ENCODE results near the gene MRPS34.
"Not testable (repeated sequence)": the region's sequence is repeated elsewhere in the genome, so short reads cannot be mapped to it uniquely, and the experiment has no call there.

DNA sequence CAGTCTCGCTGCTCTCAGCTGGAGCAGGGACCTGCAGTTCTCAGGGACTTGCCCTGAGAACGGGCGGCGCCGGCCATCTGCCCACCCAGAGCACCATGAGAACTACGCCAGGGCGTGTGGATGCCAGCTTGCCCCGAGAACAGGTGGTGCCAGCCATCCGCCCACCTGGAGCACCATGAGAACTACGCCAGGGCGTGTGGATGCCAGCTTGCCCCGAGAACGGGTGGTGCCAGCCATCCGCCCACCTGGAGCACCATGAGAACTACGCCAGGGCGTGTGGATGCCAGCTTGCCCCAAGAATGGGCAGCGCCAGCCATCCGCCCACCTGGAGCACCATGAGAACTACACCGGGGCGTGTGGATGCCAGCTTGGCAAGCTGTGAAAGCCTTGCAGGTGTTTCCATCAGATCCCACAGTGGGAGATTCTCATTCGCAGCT is 40.4 kb downstream of the MRPS34 start:
- TF ChIP-seq, protein P1, sequence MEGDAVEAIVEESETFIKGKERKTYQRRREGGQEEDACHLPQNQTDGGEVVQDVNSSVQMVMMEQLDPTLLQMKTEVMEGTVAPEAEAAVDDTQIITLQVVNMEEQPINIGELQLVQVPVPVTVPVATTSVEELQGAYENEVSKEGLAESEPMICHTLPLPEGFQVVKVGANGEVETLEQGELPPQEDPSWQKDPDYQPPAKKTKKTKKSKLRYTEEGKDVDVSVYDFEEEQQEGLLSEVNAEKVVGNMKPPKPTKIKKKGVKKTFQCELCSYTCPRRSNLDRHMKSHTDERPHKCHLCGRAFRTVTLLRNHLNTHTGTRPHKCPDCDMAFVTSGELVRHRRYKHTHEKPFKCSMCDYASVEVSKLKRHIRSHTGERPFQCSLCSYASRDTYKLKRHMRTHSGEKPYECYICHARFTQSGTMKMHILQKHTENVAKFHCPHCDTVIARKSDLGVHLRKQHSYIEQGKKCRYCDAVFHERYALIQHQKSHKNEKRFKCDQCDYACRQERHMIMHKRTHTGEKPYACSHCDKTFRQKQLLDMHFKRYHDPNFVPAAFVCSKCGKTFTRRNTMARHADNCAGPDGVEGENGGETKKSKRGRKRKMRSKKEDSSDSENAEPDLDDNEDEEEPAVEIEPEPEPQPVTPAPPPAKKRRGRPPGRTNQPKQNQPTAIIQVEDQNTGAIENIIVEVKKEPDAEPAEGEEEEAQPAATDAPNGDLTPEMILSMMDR (IDR thresholded peaks at IDR 0.05), result not testable (repeated sequence)
- TF ChIP-seq POLR2A, EP300 (IDR thresholded peaks at IDR 0.05): not testable (repeated sequence)
